MM.1S (cell line): Measurements from ENCODE around the gene PPP6R1.

Source experiments
- DNase-seq: peaks from one replicate; pipeline ENCODE4 v3.0.0-alpha.2; 2015
- H2AFZ ChIP-seq: fragments of 300-600 bp; sonication (generic); 2 replicates; pipeline ENCODE4 v1.6.0; 2016; ENCODE audit warnings: antibody characterized with exemption, low read length
- H3F3A ChIP-seq: fragments of 300-600 bp; sonication (generic); 2 replicates; pipeline ENCODE4 v1.6.1; 2016; ENCODE audit warnings: mild to moderate bottlenecking, antibody characterized with exemption, low read length, moderate library complexity, mixed read lengths; ENCODE audit not compliant: insufficient read depth
- H3K27ac ChIP-seq: fragments of 300-600 bp; sonication (generic); 2 replicates; pipeline ENCODE4 v1.5.1; 2016; ENCODE audit warnings: mild to moderate bottlenecking, low read length
- H3K27me3 ChIP-seq: fragments of 300-600 bp; sonication (generic); replicated peaks from 2 replicates; pipeline ENCODE4 v1.6.0; 2016; ENCODE audit warnings: low read length; ENCODE audit not compliant: insufficient read depth
- H3K36me3 ChIP-seq: fragments of 300-600 bp; sonication (generic); replicated peaks from 2 replicates; pipeline ENCODE4 v1.6.1; 2016; ENCODE audit warnings: mild to moderate bottlenecking, low read length, mixed read lengths; ENCODE audit not compliant: insufficient read depth
- H3K4me1 ChIP-seq: fragments of 300-600 bp; sonication (generic); 2 replicates; pipeline ENCODE4 v1.6.1; 2016; ENCODE audit warnings: low read length, mixed read lengths
- H3K4me2 ChIP-seq: fragments of 300-600 bp; sonication (generic); 2 replicates; pipeline ENCODE4 v1.6.0; 2016; ENCODE audit warnings: low read depth, low read length
- H3K4me3 ChIP-seq: fragments of 300-600 bp; sonication (generic); 2 replicates; pipeline ENCODE4 v1.5.1; 2016; ENCODE audit warnings: low read length, mixed read lengths
- H3K79me2 ChIP-seq: fragments of 300-600 bp; sonication (generic); 2 replicates; pipeline ENCODE4 v1.6.1; 2016; ENCODE audit warnings: mixed run types, low read length, mixed read lengths
- H3K9ac ChIP-seq: fragments of 300-600 bp; sonication (generic); 2 replicates; pipeline ENCODE4 v1.6.1; 2016; ENCODE audit warnings: low read length, mixed read lengths
- H3K9me2 ChIP-seq: fragments of 300-600 bp; sonication (generic); replicated peaks from 2 replicates; pipeline ENCODE4 v1.6.1; 2016; ENCODE audit warnings: mild to moderate bottlenecking, low read length, mixed read lengths; ENCODE audit not compliant: insufficient read depth
- H3K9me3 ChIP-seq: fragments of 300-600 bp; sonication (generic); replicated peaks from 2 replicates; pipeline ENCODE4 v1.6.1; 2016; ENCODE audit warnings: mild to moderate bottlenecking, low read length, mixed read lengths; ENCODE audit not compliant: insufficient read depth
- H4K20me1 ChIP-seq: fragments of 300-600 bp; sonication (generic); 2 replicates; pipeline ENCODE4 v1.6.1; 2016; ENCODE audit warnings: mild to moderate bottlenecking, low read length, moderate library complexity, mixed read lengths; ENCODE audit not compliant: insufficient read depth
- EZH2 ChIP-seq: fragments of 300-600 bp; sonication (generic); optimal IDR thresholded peaks from 2 replicates; pipeline ENCODE3; 2017; ENCODE audit warnings: low read depth, mild to moderate bottlenecking, antibody characterized with exemption, low read length, mixed read lengths
- EZH2phosphoT487 ChIP-seq: fragments of 300-600 bp; sonication (generic); IDR thresholded peaks from 2 replicates; pipeline ENCODE4 v1.6.1; 2018; ENCODE audit warnings: antibody characterized with exemption, low read length
- TF ChIP-seq, protein P1 (sequence below): fragments of 300-600 bp; sonication (generic); IDR thresholded peaks from 2 replicates; pipeline ENCODE4 v1.5.1; 2016; ENCODE audit warnings: antibody characterized with exemption, low read length, mixed read lengths

PPP6R1 gene

GRCh38 chr19:55230780-55231179 is 28.0 kb downstream of the PPP6R1 start:
- Histone ChIP-seq H3K9me2 (no peaks in the 10 kb centered on the region), H3K9ac (no peak overlapping the region), H3K4me3 (no peak overlapping the region), H3K27ac (no peak overlapping the region), H3K79me2 (peaks cover 25% of the 10 kb centered on the region), H3K4me1 (no peaks in the 10 kb centered on the region), H2AFZ (no peak overlapping the region), H3K9me3 (no peaks in the 10 kb centered on the region), H3F3A (no peaks in the 10 kb centered on the region), H3K36me3 (peaks cover 13% of the 10 kb centered on the region; the same call in 1 of the 2 replicates), H4K20me1 (peaks cover 5% of the 10 kb centered on the region; the same call in 1 of the 2 replicates), H3K4me2 (no peak overlapping the region), H3K27me3 (no peaks in the 10 kb centered on the region)
- no peak for TF ChIP-seq EZH2
- TF ChIP-seq, protein P1, sequence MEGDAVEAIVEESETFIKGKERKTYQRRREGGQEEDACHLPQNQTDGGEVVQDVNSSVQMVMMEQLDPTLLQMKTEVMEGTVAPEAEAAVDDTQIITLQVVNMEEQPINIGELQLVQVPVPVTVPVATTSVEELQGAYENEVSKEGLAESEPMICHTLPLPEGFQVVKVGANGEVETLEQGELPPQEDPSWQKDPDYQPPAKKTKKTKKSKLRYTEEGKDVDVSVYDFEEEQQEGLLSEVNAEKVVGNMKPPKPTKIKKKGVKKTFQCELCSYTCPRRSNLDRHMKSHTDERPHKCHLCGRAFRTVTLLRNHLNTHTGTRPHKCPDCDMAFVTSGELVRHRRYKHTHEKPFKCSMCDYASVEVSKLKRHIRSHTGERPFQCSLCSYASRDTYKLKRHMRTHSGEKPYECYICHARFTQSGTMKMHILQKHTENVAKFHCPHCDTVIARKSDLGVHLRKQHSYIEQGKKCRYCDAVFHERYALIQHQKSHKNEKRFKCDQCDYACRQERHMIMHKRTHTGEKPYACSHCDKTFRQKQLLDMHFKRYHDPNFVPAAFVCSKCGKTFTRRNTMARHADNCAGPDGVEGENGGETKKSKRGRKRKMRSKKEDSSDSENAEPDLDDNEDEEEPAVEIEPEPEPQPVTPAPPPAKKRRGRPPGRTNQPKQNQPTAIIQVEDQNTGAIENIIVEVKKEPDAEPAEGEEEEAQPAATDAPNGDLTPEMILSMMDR: no peak
- no peak for TF ChIP-seq EZH2phosphoT487
- no peak for DNase-seq

DNA sequence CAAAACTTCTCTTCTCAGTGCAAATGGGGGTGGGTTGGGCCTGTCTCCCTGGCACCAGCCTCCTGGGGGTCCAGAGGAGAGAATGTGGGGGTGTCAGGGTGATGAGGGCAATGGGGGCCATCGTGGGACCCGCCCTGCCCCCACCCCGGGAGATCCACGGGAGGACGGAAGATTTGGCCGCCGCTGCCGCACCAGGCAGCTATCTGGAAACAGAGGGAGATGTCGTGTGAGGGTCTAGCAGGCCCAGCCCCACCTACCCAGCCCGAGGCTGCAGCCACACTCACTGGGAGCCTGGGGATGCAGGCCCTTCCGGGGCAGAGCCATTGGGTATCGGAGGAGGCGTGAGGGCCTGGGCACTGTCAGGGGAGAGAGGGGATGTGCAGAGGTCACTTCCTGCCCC is 28.5 kb downstream of the PPP6R1 start:
- Histone ChIP-seq H3K9me3 (no peaks in the 10 kb centered on the region), H3K27me3 (no peaks in the 10 kb centered on the region), H3K4me2 (no peak overlapping the region), H3K4me3 (no peak overlapping the region), H3F3A (no peaks in the 10 kb centered on the region), H3K27ac (no peak overlapping the region), H3K9me2 (no peaks in the 10 kb centered on the region), H3K79me2 (peaks cover 25% of the 10 kb centered on the region), H3K9ac (no peak overlapping the region), H3K36me3 (peaks cover 13% of the 10 kb centered on the region; the same call in 1 of the 2 replicates), H3K4me1 (no peaks in the 10 kb centered on the region), H2AFZ (no peak overlapping the region), H4K20me1 (peaks cover 5% of the 10 kb centered on the region; the same call in 1 of the 2 replicates)
- no peak for DNase-seq
- TF ChIP-seq, protein P1: no peak
- TF ChIP-seq EZH2phosphoT487: no peak
- TF ChIP-seq EZH2: no peak

DNA sequence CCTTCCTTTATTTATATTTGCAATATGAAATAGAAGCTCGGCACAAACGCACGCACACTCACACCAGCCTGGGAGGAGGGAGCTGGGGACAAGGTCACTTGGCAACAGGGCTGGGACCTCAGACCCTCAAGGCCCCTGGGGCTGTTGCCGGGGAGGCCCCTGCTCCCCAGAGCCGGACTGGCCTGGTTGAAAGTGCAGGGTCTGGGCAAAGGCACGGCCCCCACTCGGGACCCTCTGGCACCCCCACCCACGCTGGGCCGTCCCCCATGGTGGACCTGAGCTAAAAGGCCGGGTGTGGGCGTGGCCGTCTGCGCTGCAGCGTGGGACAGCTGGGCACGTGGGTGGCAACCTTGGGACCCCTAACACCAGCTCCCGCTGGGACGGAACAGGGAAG is 29.0 kb downstream of the PPP6R1 start:
- no peak overlapping the region for H3K27ac ChIP-seq

More for the DNA sequence above, 29.0 kb downstream of the PPP6R1 start:
- Histone ChIP-seq H3K9ac (no peak overlapping the region), H3K4me1 (no peaks in the 10 kb centered on the region), H3K27me3 (no peaks in the 10 kb centered on the region), H3K79me2 (peaks cover 25% of the 10 kb centered on the region), H3K4me3 (no peak overlapping the region), H4K20me1 (peaks cover 5% of the 10 kb centered on the region; the same call in 1 of the 2 replicates), H2AFZ (no peak overlapping the region), H3K4me2 (no peak overlapping the region), H3F3A (no peaks in the 10 kb centered on the region), H3K9me2 (no peaks in the 10 kb centered on the region), H3K9me3 (no peaks in the 10 kb centered on the region), H3K36me3 (peaks cover 13% of the 10 kb centered on the region; the same call in 1 of the 2 replicates)
- DNase-seq: no peak
- TF ChIP-seq EZH2phosphoT487 (no peak), EZH2 (no peak)
- TF ChIP-seq, protein P1: no peak
